Panc1 (cell line): Measurements from ENCODE around the gene CACNB3.

Experiments used
- SIN3A ChIP-seq: IDR thresholded peaks from 2 replicates; pipeline ENCODE4 v1.6.1; 2012; ENCODE audit warnings: low read depth, mild to moderate bottlenecking, low read length, moderate library complexity, borderline replicate concordance; ENCODE audit not compliant: insufficient read depth
- TF ChIP-seq, protein P1 (sequence below): fragments of 450-650 bp; IDR thresholded peaks from 2 replicates; pipeline ENCODE4 v1.5.1; 2017; ENCODE audit warnings: mild to moderate bottlenecking

DNA sequence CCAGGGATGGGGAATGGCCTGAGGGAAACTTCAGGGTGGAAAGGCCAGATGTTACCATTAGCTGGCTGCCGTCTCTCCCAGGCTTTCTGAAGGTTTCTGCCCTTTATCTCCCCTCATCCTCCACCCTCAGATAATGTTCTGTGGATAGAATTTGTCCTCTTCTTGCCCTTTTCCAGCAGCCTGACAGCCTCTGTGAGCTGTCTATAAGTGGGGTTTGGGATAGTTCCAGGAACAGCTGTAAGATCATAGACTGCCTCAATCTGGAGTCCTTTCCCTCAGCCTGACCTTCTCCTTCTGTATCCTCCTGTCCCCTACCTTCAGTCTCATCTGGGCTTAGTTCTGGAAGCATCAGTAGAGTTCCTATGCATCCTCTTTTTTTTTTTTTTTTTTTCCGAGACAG lies 50.2 kb downstream of the CACNB3 start:
- TF ChIP-seq, protein P1, sequence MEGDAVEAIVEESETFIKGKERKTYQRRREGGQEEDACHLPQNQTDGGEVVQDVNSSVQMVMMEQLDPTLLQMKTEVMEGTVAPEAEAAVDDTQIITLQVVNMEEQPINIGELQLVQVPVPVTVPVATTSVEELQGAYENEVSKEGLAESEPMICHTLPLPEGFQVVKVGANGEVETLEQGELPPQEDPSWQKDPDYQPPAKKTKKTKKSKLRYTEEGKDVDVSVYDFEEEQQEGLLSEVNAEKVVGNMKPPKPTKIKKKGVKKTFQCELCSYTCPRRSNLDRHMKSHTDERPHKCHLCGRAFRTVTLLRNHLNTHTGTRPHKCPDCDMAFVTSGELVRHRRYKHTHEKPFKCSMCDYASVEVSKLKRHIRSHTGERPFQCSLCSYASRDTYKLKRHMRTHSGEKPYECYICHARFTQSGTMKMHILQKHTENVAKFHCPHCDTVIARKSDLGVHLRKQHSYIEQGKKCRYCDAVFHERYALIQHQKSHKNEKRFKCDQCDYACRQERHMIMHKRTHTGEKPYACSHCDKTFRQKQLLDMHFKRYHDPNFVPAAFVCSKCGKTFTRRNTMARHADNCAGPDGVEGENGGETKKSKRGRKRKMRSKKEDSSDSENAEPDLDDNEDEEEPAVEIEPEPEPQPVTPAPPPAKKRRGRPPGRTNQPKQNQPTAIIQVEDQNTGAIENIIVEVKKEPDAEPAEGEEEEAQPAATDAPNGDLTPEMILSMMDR: no peak
- TF ChIP-seq SIN3A: no peak
